ENCODE data around the gene RAB43. TPM values are rescaled to one million over a fixed set of nuclear protein-coding genes. Genes with fewer than 3 reads are reported as not detected.

RAB43 gene
- total RNA-seq, 1 donor from 2014 or later: 55.6 TPM

DNA sequence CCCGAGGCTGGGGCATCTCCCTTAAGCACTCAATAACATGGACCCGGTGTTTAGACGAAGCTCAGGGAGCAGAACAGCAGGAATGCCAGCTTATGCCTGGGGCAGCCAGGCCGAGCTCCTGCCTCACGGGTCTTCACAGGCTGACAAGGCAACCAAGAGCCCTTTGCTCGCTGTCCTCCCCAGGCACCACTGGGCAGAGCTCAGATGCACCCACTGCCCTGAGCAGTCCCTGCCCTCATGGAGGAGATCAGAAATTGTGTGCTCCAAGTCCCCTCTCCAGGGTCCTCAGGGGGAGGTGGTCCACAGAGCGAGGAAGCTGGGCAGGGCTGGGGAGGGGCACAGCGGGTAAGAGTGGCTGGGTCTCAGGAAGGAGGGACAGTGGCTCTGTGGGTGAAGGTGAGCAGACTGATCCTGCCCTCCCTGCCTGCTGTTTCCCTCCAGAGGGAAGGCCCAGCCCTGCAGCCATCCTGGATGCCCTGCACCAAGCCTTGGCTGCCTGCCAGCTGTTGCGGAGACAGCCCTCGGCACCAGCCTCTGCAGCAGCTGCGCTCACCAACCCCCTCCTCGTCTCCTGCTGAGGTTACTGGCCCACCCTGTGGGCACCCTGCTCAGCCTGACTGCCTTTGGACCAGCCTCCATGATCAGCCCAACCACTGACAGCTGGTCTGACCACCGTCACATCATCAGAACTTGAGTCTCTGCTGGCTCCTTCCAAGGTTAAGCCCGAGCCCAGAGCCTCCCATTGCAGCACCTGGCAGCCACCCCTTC is 82.1 kb downstream of the RAB43 start:
- DNase-seq (ENCODE audit: low read depth in 2 of 2): no peak

- no peak for DNase-seq (ENCODE audit: low read depth in 2 of 2)
These were observed 83.3 kb downstream of the RAB43 start for GRCh38 chr3:129038121-129038855.

Other genes with a start within 250 kb of the RAB43 start
- 32.2 and 32.7 TPM in 2 replicates for gene ACAD9, start 242.2 kb downstream of the RAB43 start, total RNA-seq
- gene CFAP92, start 127.7 kb downstream of the RAB43 start, total RNA-seq: 0.51 and 1.0 TPM in 2 replicates
- gene EFCC1, start 120.5 kb downstream of the RAB43 start, total RNA-seq: 2.7 and 9.0 TPM in 2 replicates
- gene GP9, start 61.0 kb downstream of the RAB43 start, total RNA-seq: not detected in 2 replicates
- gene ISY1, start 39.3 kb upstream of the RAB43 start, total RNA-seq: 40.8 and 60.1 TPM in 2 replicates
- 238 and 273 TPM in 2 replicates for gene CNBP, start 62.1 kb upstream of the RAB43 start, total RNA-seq
- 171 and 212 TPM in 2 replicates for gene COPG1, start 127.8 kb upstream of the RAB43 start, total RNA-seq
- gene HMCES, start 157.1 kb upstream of the RAB43 start, total RNA-seq: 20.8 and 25.4 TPM in 2 replicates